ENCODE results near the gene CCNG2. TPM values are rescaled to one million over a fixed set of nuclear protein-coding genes. Genes with fewer than 3 reads are reported as not detected.
"Not testable (repeated sequence)": the region's sequence is repeated elsewhere in the genome, so short reads cannot be mapped to it uniquely, and the experiment has no call there.

CCNG2 gene
- total RNA-seq, 1 experiment from 2014 or later, result 9.2 TPM

DNA sequence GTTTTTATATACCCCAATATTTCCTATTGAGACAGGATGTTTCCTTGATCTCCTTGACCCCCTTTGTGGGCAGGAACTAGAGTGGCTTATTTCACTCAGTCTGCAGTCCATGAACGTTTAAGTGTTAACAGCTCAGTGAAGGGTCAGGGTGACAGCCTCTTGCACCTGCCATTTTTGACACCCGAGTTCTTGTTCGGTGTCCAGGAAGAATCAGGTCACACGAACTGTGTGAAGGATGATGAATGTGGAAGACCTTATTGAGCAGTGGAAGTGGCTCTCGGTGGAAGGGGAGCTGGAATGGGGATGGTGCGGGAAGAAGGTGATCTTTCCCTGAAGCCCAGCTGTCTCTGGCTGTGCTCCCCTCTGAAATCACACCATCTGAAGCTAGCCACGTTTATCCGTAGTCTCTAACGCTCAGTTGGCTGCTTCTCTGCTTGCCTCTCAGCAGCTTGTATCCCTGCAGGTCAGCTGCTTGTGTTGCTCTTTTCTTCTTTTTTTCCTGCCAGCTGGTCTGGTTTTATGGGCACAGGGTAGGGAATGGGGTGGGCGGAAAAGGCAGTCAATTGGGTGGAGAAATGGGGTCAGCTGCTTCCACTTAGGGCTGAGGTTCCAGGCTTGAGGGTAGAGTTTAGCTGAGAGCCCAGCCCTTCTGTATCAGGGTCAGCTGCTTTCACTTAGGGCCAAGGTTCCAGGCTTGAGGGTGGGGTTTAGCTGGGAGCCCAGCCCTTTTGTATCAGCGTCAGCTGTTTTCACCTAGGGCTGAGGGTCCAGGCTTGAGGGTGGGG is 29.0 kb upstream of the CCNG2 start:
- Histone ChIP-seq H3K27me3 (replicated peaks; ENCODE audit: insufficient read depth, low read depth, low read length, poor library complexity) (no peaks in the 10 kb centered on the region), H3K4me1 (ENCODE audit: insufficient read depth, low read length, poor library complexity, severe bottlenecking) (no peaks in the 10 kb centered on the region), H3K4me3 (ENCODE audit: low read depth, low read length, poor library complexity, severe bottlenecking) (no peak overlapping the region), H3K27ac (ENCODE audit: low read depth, low read length, poor library complexity, severe bottlenecking) (no peak overlapping the region), H3K9me3 (ENCODE audit: low read depth, low read length, poor library complexity, severe bottlenecking) (no peaks in the 10 kb centered on the region), H3K36me3 (ENCODE audit: insufficient read depth, low read length, poor library complexity, severe bottlenecking) (no peaks in the 10 kb centered on the region)
- POLR2A ChIA-PET (ENCODE audit: low non-redundant PET), result no interaction called here
- intact Hi-C loops (cut with micrococcal nuclease; ENCODE audit: unreplicated experiment), result no loop called here
- TF ChIP-seq, protein P1, sequence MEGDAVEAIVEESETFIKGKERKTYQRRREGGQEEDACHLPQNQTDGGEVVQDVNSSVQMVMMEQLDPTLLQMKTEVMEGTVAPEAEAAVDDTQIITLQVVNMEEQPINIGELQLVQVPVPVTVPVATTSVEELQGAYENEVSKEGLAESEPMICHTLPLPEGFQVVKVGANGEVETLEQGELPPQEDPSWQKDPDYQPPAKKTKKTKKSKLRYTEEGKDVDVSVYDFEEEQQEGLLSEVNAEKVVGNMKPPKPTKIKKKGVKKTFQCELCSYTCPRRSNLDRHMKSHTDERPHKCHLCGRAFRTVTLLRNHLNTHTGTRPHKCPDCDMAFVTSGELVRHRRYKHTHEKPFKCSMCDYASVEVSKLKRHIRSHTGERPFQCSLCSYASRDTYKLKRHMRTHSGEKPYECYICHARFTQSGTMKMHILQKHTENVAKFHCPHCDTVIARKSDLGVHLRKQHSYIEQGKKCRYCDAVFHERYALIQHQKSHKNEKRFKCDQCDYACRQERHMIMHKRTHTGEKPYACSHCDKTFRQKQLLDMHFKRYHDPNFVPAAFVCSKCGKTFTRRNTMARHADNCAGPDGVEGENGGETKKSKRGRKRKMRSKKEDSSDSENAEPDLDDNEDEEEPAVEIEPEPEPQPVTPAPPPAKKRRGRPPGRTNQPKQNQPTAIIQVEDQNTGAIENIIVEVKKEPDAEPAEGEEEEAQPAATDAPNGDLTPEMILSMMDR (conservative IDR thresholded peaks at IDR 0.05; ENCODE audit: low read depth, low read length), result no peak
- TF ChIP-seq EZH2 (IDR thresholded peaks at IDR 0.05; ENCODE audit: borderline replicate concordance, low read depth, low read length, poor library complexity, severe bottlenecking), result no peak
- no TSS peak for BruUV-seq (replicated peaks)
- DNase-seq (ENCODE audit: low spot score), result no peak
- CTCF ChIA-PET, result no interaction called here

DNA sequence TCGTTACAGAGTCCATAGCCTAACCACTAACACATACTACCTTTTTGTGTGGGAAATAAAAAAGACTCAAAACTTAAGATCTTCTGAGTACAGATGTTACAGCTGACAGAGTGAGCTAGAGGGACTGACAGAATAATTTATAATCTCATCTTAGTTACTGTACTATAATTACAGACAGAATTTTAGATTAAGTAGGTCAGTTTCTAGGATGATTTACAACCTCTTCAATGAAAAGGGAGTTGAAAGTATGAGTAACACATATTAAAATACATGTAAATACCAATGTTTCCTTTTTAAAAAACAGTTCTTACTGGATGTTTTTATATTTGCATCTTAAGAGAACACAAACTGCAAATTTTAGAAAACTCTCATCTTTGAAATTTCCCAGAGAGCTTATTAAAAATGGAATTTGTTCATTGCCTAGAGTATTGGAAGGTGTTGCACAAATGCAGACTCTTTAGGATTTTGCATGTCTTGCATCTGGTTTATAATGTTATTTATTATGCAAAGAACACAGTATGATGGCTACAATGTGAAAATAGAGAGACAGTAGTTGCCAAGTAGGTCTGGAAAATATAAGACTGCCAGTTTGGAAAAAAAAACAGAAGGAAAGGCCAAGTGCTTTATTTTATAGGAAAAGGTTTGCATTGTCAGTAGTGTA is 24.2 kb upstream of the CCNG2 start:
- Histone ChIP-seq H3K27ac (ENCODE audit: low read depth, low read length, poor library complexity, severe bottlenecking) (no peak overlapping the region), H3K36me3 (ENCODE audit: insufficient read depth, low read length, poor library complexity, severe bottlenecking) (no peaks in the 10 kb centered on the region), H3K4me3 (ENCODE audit: low read depth, low read length, poor library complexity, severe bottlenecking) (no peak overlapping the region), H3K27me3 (replicated peaks; ENCODE audit: insufficient read depth, low read depth, low read length, poor library complexity) (no peaks in the 10 kb centered on the region), H3K4me1 (ENCODE audit: insufficient read depth, low read length, poor library complexity, severe bottlenecking) (no peaks in the 10 kb centered on the region), H3K9me3 (ENCODE audit: low read depth, low read length, poor library complexity, severe bottlenecking) (no peaks in the 10 kb centered on the region)
- no TSS peak for BruUV-seq (replicated peaks)
- no peak for TF ChIP-seq EZH2 (IDR thresholded peaks at IDR 0.05; ENCODE audit: borderline replicate concordance, low read depth, low read length, poor library complexity, severe bottlenecking)
- TF ChIP-seq, protein P1 (conservative IDR thresholded peaks at IDR 0.05; ENCODE audit: low read depth, low read length), result no peak
- DNase-seq (ENCODE audit: low spot score), result no peak
- intact Hi-C loops (cut with micrococcal nuclease; ENCODE audit: unreplicated experiment), result no loop called here
- ChIA-PET CTCF (no interaction called here), POLR2A (ENCODE audit: low non-redundant PET) (no interaction called here)

DNA sequence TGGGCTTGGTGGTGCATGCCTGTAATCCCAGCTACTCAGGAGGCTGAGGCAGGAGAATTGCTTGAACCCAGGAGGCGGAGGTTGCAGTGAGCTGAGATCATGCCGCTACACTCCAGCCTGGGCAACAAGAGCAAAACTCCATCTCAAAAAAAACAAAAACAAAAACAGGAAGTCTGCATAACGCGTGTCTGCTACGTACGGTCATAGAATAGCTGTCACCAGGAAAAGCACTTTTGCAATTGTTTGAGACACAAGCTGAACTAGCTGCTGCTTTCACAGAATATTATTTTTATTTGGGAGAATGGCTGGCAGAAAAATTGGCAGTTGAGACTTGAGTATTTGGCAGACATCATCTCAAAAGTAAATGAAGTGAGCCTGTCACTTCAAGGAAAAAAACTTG is 19.6 kb upstream of the CCNG2 start:
- POLR2A ChIA-PET (ENCODE audit: low non-redundant PET); H3K27ac ChIP-seq (ENCODE audit: low read depth, low read length, poor library complexity, severe bottlenecking); H3K9me3 ChIP-seq (ENCODE audit: low read depth, low read length, poor library complexity, severe bottlenecking); H3K4me3 ChIP-seq (ENCODE audit: low read depth, low read length, poor library complexity, severe bottlenecking); H3K4me1 ChIP-seq (ENCODE audit: insufficient read depth, low read length, poor library complexity, severe bottlenecking); H3K36me3 ChIP-seq (ENCODE audit: insufficient read depth, low read length, poor library complexity, severe bottlenecking); intact Hi-C loops (cut with micrococcal nuclease; ENCODE audit: unreplicated experiment); CTCF ChIA-PET; BruUV-seq (replicated peaks); DNase-seq (ENCODE audit: low spot score); H3K27me3 ChIP-seq (replicated peaks; ENCODE audit: insufficient read depth, low read depth, low read length, poor library complexity): not testable (repeated sequence)
